Ascending aorta (tissue), 2 donors: ENCODE data around the gene SHOC2. TPM values are rescaled to one million over a fixed set of nuclear protein-coding genes. Genes with fewer than 3 reads are reported as not detected.
A peak's percentile ranks its signal among the peaks of the same experiment; 100 is the strongest.

Source experiments
- DNase-seq, 2 donors: peaks; one replicate each; pipeline ENCODE4 v3.0.0-alpha.2; 2019; ENCODE audit warnings: low spot score in 2 of 2
- H3K27ac ChIP-seq, 2 donors: fragments of 200-600 bp; sonication (generic); one replicate each; pipeline ENCODE4 v1.5.1; 2016 to 2017; ENCODE audit warnings: mild to moderate bottlenecking in 1 of 2
- H3K27me3 ChIP-seq: fragments of 200-600 bp; sonication (generic); one replicate; pipeline ENCODE4 v1.5.1; 2017
- H3K36me3 ChIP-seq, 2 donors: fragments of 200-600 bp; sonication (generic); one replicate each; pipeline ENCODE4 v1.5.1; 2016
- H3K4me1 ChIP-seq, 2 donors: fragments of 200-600 bp; sonication (generic); one replicate each; pipeline ENCODE4 v1.5.1; 2016 to 2017; ENCODE audit warnings: mild to moderate bottlenecking in 1 of 2
- H3K4me3 ChIP-seq, 2 donors: fragments of 200-600 bp; sonication (generic); one replicate each; pipeline ENCODE4 v1.5.1; 2016 to 2017; ENCODE audit warnings: mild to moderate bottlenecking in 1 of 2
- H3K9me3 ChIP-seq, 2 donors: fragments of 200-600 bp; sonication (generic); one replicate each; pipeline ENCODE4 v1.5.1; 2016
- intact Hi-C: fragments of 100-400 bp; cut with DNase I; formaldehyde crosslinking; loops from one replicate; pipeline ENCODE4 v1.15.1; 2023
- total RNA-seq: library from RNA; depleted of rRNA; stranded (reverse); fragments of >200 nt; gene quantifications from one replicate; pipeline ENCODE4 v1.1.0, GENCODE V29; 2016
- TF ChIP-seq, protein P1 (sequence below), 3 experiments: fragments of 200-600 bp in 2 of 3; fragments of 450-650 bp in 1 of 3; sonication (generic) in 2 of 3; IDR thresholded peaks; one replicate each; pipeline ENCODE4 v1.5.1; 2016 to 2019; ENCODE audit warnings: antibody characterized with exemption in 3 of 3, mild to moderate bottlenecking in 1 of 3, moderate library complexity in 1 of 3

Gene SHOC2
- total RNA-seq: 49.6 TPM

DNA sequence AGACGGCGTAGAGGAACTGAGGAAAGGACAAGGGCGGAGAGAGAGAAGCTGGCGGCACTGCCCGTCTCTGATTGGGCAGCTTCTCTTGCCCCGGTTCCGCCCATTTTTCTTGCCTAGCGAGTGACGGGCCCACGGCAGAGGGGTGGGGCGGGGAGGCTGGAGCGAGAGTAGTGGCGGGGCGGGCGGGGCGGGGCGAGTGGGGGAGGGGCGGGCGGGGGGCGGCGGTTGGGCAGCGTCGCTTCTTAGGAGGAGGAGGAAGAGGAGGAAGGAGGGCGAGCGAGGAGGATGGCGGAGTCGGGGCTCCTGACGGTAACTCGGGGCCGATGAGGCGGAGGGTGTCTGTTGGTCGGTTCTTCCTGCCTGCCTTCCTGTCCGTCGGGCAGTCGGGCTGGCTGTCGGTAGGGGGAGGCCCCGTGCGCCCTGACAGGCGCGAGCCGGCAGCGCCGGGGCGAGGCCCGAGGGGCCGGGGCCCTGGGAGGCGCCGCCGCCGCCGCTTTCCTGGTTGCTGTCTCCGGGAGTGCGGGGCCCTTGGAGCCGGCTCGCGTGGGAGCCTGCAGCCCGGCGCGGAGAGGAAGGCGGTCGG lies at the start of gene SHOC2:
Gene SHOC2, plus strand, starts transcription at position 256 of the 583 bp plus-strand sequence. CDS start 44,755 bp downstream, outside the sequence.
- Histone ChIP-seq H3K4me3 (peak within 1 kb of the TSS; percentile 78 to 98), H3K4me1 (peaks cover 0 to 12% of the 10 kb centered on the region in 2 donors), H3K9me3 (no peaks in the 10 kb centered on the region), H3K27ac (peak within 1 kb of the TSS; percentile 96 to 97), H3K27me3 (no peaks in the 10 kb centered on the region), H3K36me3 (no peaks in the 10 kb centered on the region)
- intact Hi-C loops: loop anchor here (2.0 to 10.0 kb wide), 3 partner anchors 49 to 697 kb away; partner anchors contain the start of genes DUSP5 and PDCD4
- DNase-seq: peak; percentile 100
- TF ChIP-seq, protein P1, sequence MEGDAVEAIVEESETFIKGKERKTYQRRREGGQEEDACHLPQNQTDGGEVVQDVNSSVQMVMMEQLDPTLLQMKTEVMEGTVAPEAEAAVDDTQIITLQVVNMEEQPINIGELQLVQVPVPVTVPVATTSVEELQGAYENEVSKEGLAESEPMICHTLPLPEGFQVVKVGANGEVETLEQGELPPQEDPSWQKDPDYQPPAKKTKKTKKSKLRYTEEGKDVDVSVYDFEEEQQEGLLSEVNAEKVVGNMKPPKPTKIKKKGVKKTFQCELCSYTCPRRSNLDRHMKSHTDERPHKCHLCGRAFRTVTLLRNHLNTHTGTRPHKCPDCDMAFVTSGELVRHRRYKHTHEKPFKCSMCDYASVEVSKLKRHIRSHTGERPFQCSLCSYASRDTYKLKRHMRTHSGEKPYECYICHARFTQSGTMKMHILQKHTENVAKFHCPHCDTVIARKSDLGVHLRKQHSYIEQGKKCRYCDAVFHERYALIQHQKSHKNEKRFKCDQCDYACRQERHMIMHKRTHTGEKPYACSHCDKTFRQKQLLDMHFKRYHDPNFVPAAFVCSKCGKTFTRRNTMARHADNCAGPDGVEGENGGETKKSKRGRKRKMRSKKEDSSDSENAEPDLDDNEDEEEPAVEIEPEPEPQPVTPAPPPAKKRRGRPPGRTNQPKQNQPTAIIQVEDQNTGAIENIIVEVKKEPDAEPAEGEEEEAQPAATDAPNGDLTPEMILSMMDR (IDR thresholded peaks at IDR 0.05): peak in 1 of 3 experiments; percentile 11

- H3K4me1 ChIP-seq: peaks cover 18 to 41% of the 10 kb centered on the region in 2 donors
- TF ChIP-seq, protein P1 (IDR thresholded peaks at IDR 0.05): no peak
- intact Hi-C loops: loop anchor here (2.0 to 5.0 kb wide), 2 partner anchors 48 to 124 kb away; partner anchors contain the start of genes BBIP1 and SHOC2
- DNase-seq: no peak
- H3K36me3 ChIP-seq: no peaks in the 10 kb centered on the region
- no peaks in the 10 kb centered on the region for H3K9me3 ChIP-seq
- peak overlapping the region; percentile 87 to 88 for H3K4me3 ChIP-seq
- H3K27ac ChIP-seq: peak overlapping the region; percentile 97 to 99
- no peaks in the 10 kb centered on the region for H3K27me3 ChIP-seq
Measured at GRCh38 chr10:110870823-110871297, 48.5 kb upstream of the SHOC2 start.

DNA sequence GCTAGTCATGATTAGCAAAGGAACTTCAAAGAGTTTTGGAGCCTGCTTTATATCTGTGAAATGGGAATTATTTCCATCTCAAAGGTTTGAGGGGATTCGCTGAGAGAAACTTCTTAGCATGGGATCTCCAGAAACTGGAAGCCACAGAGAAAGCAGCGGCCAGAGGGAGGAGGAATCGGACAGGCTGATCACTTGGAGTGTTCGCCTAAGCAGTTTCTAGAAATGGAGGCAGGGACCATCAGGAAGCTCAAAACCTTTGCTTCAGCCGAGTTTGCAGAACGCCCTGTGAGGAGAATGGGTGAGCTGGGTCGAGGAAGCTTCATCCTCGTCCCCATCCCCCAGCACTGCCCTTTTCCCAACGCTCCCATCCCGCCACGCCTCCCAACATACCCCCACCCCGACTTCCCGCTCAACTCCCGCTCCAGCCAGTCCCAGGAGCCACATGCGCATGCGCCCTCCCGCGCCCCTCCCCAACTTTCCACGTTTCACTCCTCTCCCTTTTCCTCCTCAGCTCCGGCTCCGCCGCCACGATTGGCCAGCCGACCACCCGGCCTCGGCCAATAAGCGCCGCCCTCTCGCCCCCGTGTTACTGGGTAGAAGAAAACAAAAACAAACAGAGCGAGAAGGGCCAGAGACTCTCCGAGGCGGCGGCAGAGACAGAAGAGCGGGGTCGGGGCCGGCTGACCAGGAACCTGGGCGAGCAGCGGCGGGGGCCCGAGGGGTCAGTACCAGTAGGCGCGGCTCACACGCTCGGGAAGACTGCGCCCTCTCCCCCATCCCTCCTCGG lies 47.9 kb upstream of the SHOC2 start, which contains the start of gene PDCD4:
Gene PDCD4, plus strand, starts transcription at position 631 of the 787 bp plus-strand sequence. CDS start 4,100 bp downstream, outside the sequence.
- Histone ChIP-seq H3K27ac (peak within 1 kb of the TSS; percentile 97 to 99), H3K9me3 (no peaks in the 10 kb centered on the region), H3K36me3 (no peaks in the 10 kb centered on the region), H3K4me1 (peaks cover 16 to 35% of the 10 kb centered on the region in 2 donors), H3K4me3 (peak within 1 kb of the TSS; percentile 87 to 88), H3K27me3 (no peaks in the 10 kb centered on the region)
- TF ChIP-seq, protein P1 (IDR thresholded peaks at IDR 0.05): no peak
- intact Hi-C loops: loop anchor here (2.0 to 5.0 kb wide), 4 partner anchors 47 to 124 kb away; partner anchors contain the start of genes BBIP1 and SHOC2
- peak; percentile 99 to 100 for DNase-seq

DNA sequence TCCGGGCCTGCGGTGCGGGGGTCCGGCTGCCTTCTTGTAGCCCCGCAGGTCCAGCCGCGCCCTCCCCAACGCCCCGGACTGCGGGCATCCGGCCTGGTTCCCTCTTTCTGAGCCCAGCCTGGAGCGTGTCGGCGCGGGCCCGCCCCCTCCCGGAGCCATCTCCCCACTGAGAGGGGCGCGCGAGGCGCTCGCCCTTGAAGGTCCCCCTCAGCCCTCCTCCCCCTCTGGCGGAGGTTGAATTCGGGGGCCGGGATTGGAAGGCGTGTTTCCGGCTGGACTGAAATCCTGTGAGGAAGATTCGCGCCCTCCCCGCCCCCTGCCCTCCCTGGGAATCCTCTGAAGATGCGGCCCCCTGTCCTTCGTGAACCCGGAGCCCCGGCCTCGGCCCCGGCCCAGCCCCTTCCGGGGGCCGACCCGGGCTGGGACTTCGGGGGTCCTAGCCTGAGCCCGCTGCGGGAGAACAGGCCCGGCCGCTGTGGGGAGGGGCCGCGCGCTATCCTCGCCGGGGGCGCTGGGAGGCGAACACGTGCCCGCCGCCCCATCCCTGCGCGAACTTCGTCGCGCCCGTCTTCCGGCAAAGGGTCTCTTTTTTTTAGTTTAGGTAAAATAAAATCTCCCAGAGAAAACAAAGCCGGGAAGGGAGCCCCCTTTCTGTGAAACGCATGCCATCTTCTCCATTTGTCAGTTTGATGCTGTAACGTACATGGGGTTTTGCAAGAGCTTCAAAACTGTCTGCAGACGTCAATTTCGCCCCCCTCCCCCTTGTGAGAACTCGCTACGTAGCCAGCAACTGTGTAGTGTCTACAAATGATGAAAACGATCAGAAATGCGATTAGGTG lies 47.0 kb upstream of the SHOC2 start:
- no peaks in the 10 kb centered on the region for H3K36me3 ChIP-seq
- peak in 1 of 2 donors; percentile 88 for DNase-seq
- H3K9me3 ChIP-seq: no peaks in the 10 kb centered on the region
- intact Hi-C loops: loop anchor here (2.0 to 5.0 kb wide), 3 partner anchors 52 to 125 kb away; no protein-coding TSS in a partner anchor
- no peaks in the 10 kb centered on the region for H3K27me3 ChIP-seq
- peaks cover 11 to 27% of the 10 kb centered on the region in 2 donors for H3K4me1 ChIP-seq
- H3K27ac ChIP-seq: peak overlapping the region; percentile 97 to 99
- peak overlapping the region; percentile 87 to 88 for H3K4me3 ChIP-seq
- TF ChIP-seq, protein P1 (IDR thresholded peaks at IDR 0.05): peak in 1 of 3 experiments; percentile 21
